ENCODE data around the gene PRG3.

PRG3 gene

GRCh38 chr11:57356268-57356667 lies 24.7 kb downstream of the PRG3 start:
- TF ChIP-seq CTCF (IDR thresholded peaks at IDR 0.05; ENCODE audit: control insufficient read depth, extremely low read depth, insufficient read depth), result no peak
- H3K4me3 ChIP-seq (ENCODE audit: low read depth, low read length), result no peak overlapping the region
- DNase-seq (ENCODE audit: low read depth), result no peak

- no peak for TF ChIP-seq CTCF (IDR thresholded peaks at IDR 0.05; ENCODE audit: control insufficient read depth, extremely low read depth, insufficient read depth)
- no peak for DNase-seq (ENCODE audit: low read depth)
- H3K4me3 ChIP-seq (ENCODE audit: low read depth, low read length), result no peak overlapping the region
Observed at GRCh38 chr11:57354699-57355098, 26.3 kb downstream of the PRG3 start.

- no peak for DNase-seq (ENCODE audit: low read depth)
- no peak overlapping the region for H3K4me3 ChIP-seq (ENCODE audit: low read depth, low read length)
- no peak for TF ChIP-seq CTCF (IDR thresholded peaks at IDR 0.05; ENCODE audit: control insufficient read depth, extremely low read depth, insufficient read depth)
Observed at GRCh38 chr11:57353852-57354251, 27.1 kb downstream of the PRG3 start.

- no peak overlapping the region for H3K4me3 ChIP-seq (ENCODE audit: low read depth, low read length)
- TF ChIP-seq CTCF (IDR thresholded peaks at IDR 0.05; ENCODE audit: control insufficient read depth, extremely low read depth, insufficient read depth), result no peak
Observed at GRCh38 chr11:57353446-57353845, 27.5 kb downstream of the PRG3 start.

GRCh38 chr11:57353036-57353435 lies 27.9 kb downstream of the PRG3 start:
- DNase-seq (ENCODE audit: low read depth), result no peak
- TF ChIP-seq CTCF (IDR thresholded peaks at IDR 0.05; ENCODE audit: control insufficient read depth, extremely low read depth, insufficient read depth), result no peak
- H3K4me3 ChIP-seq (ENCODE audit: low read depth, low read length), result no peak overlapping the region

More at GRCh38 chr11:57353446-57353845, 27.5 kb downstream of the PRG3 start:
- DNase-seq (ENCODE audit: low read depth), result no peak

- DNase-seq (ENCODE audit: low read depth), result no peak
- no peak overlapping the region for H3K4me3 ChIP-seq (ENCODE audit: low read depth, low read length)
- TF ChIP-seq CTCF (IDR thresholded peaks at IDR 0.05; ENCODE audit: control insufficient read depth, extremely low read depth, insufficient read depth), result peak; percentile 85
Observed at GRCh38 chr11:57349491-57350274, 31.3 kb downstream of the PRG3 start.

Measured in LNCaP clone FGC (cell line).